ENCODE data around the gene TBC1D8B. TPM values are rescaled to one million over a fixed set of nuclear protein-coding genes. Genes with fewer than 3 reads are reported as not detected.

The TBC1D8B gene
- total RNA-seq, 1 experiment from 2014 or later = 1.0 TPM

DNA sequence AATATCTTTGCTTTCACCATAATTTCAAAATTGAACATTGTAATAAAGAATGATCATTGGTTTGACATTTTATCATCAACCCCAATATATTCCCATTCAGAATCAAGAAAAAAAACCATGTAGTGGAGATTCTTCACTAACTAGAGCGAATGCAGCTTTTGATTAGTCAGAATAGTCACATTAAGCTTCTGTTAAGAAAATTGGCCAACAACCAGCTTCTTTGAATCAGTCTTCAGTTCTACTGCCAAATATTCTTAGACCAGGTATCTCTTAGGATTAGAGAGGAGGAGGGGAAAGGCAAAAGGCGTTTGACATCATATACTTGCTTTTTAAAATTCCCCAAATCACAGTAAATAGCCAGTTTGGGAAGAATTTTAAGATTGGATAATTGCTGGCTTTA lies 22.2 kb upstream of the TBC1D8B start:
- DNase-seq (no peak), ATAC-seq (no peak)
- Histone ChIP-seq H3K4me3 (ENCODE audit: low read length) (no peak overlapping the region), H3K27me3 (ENCODE audit: low read length) (peaks cover 34% of the 10 kb centered on the region), H3K9me3 (ENCODE audit: low read length) (no peaks in the 10 kb centered on the region), H3K4me2 (ENCODE audit: low read length) (no peak overlapping the region), H3K4me1 (ENCODE audit: insufficient read depth, low read length) (no peaks in the 10 kb centered on the region), H4K20me1 (ENCODE audit: low read length) (no peaks in the 10 kb centered on the region), H3K36me3 (ENCODE audit: low read depth, low read length) (no peaks in the 10 kb centered on the region), H3K27ac (ENCODE audit: low read length) (no peak overlapping the region), H3K79me2 (ENCODE audit: low read length) (no peaks in the 10 kb centered on the region), H3K9ac (ENCODE audit: low read length) (no peak overlapping the region), H3K9me2 (replicated peaks; ENCODE audit: low read length) (no peaks in the 10 kb centered on the region), H2AFZ (ENCODE audit: low read length) (no peak overlapping the region), H3F3A (ENCODE audit: low read length, unreplicated experiment) (no peaks in the 10 kb centered on the region)
- ChIA-PET POLR2A (ENCODE audit: unreplicated experiment) (no interaction called here), CTCF (no interaction called here)
- no TSS peak for BruUV-seq (replicated peaks)
- intact Hi-C loops (cut with micrococcal nuclease) = no loop called here
- TF ChIP-seq EZH2 (IDR thresholded peaks at IDR 0.05; ENCODE audit: low read length, unreplicated experiment) (no peak), EZH2phosphoT487 (IDR thresholded peaks at IDR 0.05; ENCODE audit: borderline replicate concordance, low read length) (no peak)
- TF ChIP-seq, protein P1, sequence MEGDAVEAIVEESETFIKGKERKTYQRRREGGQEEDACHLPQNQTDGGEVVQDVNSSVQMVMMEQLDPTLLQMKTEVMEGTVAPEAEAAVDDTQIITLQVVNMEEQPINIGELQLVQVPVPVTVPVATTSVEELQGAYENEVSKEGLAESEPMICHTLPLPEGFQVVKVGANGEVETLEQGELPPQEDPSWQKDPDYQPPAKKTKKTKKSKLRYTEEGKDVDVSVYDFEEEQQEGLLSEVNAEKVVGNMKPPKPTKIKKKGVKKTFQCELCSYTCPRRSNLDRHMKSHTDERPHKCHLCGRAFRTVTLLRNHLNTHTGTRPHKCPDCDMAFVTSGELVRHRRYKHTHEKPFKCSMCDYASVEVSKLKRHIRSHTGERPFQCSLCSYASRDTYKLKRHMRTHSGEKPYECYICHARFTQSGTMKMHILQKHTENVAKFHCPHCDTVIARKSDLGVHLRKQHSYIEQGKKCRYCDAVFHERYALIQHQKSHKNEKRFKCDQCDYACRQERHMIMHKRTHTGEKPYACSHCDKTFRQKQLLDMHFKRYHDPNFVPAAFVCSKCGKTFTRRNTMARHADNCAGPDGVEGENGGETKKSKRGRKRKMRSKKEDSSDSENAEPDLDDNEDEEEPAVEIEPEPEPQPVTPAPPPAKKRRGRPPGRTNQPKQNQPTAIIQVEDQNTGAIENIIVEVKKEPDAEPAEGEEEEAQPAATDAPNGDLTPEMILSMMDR (conservative IDR thresholded peaks at IDR 0.05; ENCODE audit: low read depth, low read length) = no peak

DNA sequence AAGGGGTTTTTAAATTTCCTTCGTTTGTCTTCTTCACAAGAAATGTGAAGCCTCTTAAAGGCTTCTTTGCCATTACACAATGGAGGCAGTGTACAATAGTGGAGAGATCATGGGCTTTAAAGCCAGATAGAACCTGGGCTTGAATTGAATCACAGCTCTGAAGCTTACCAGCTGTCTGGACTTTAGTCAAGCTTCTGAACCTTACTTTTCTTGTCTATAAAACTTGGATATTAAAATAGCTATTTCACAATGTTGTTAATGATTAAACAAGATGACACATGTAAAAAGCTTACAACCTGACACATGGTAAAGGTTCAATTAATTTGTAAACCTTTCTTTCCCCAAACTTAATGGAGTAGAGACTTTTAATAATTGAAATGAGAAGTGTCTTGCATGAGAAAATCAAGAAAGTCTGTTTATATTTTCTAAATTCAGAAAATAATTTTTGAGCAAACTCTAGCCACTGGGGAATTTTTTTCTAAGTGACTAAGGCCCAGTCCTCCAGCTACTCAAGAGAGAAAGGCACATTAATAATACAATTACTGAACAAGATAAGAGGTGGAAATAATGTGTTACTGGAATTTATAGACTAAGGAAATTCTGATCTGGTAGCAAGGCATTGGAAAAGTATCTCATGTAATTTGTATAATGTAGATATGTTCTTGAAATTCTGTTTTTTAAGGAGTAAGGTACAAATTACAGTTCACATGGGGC lies 21.7 kb upstream of the TBC1D8B start:
- ChIA-PET POLR2A (ENCODE audit: unreplicated experiment) (no interaction called here), CTCF (no interaction called here)
- no peak for ATAC-seq
- H3K4me1 ChIP-seq (ENCODE audit: insufficient read depth, low read length) = no peaks in the 10 kb centered on the region
- no peaks in the 10 kb centered on the region for H3K36me3 ChIP-seq (ENCODE audit: low read depth, low read length)
- no peak for DNase-seq
- no peaks in the 10 kb centered on the region for H4K20me1 ChIP-seq (ENCODE audit: low read length)
- H3K9ac ChIP-seq (ENCODE audit: low read length) = no peak overlapping the region
- BruUV-seq (replicated peaks) = no TSS peak
- intact Hi-C loops (cut with micrococcal nuclease) = no loop called here
- H3K9me2 ChIP-seq (replicated peaks; ENCODE audit: low read length) = no peaks in the 10 kb centered on the region
- no peak for TF ChIP-seq EZH2 (IDR thresholded peaks at IDR 0.05; ENCODE audit: low read length, unreplicated experiment)
- H3K27me3 ChIP-seq (ENCODE audit: low read length) = peaks cover 39% of the 10 kb centered on the region
- no peaks in the 10 kb centered on the region for H3K79me2 ChIP-seq (ENCODE audit: low read length)
- no peaks in the 10 kb centered on the region for H3F3A ChIP-seq (ENCODE audit: low read length, unreplicated experiment)
- H3K27ac ChIP-seq (ENCODE audit: low read length) = no peak overlapping the region
- H3K9me3 ChIP-seq (ENCODE audit: low read length) = no peaks in the 10 kb centered on the region
- no peak overlapping the region for H3K4me2 ChIP-seq (ENCODE audit: low read length)
- no peak overlapping the region for H2AFZ ChIP-seq (ENCODE audit: low read length)
- no peak overlapping the region for H3K4me3 ChIP-seq (ENCODE audit: low read length)

DNA sequence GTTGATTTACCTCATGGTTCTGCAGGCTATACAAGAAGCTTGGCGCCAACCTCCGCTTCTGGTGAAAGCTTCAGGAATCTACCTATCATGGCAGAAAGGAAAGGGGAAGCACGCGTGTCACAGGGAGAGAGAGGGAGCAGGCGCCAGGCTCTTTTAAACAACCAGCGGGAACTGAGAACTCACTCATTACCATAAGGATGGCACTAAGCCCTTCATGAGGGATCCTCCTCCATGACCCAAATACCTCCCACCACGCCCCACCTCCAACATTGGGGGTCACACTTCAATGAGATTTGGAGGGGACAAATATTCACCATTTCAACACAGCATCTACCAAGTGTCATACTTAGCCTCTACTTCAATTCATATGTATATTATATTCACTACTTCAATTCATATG lies 18.8 kb upstream of the TBC1D8B start:
- peaks cover 52% of the 10 kb centered on the region for H3K27me3 ChIP-seq (ENCODE audit: low read length)
- H2AFZ ChIP-seq (ENCODE audit: low read length) = no peak overlapping the region
- no peaks in the 10 kb centered on the region for H3K36me3 ChIP-seq (ENCODE audit: low read depth, low read length)
- H3K9me3 ChIP-seq (ENCODE audit: low read length) = no peaks in the 10 kb centered on the region
- TF ChIP-seq, protein P1 (conservative IDR thresholded peaks at IDR 0.05; ENCODE audit: low read depth, low read length) = no peak
- TF ChIP-seq EZH2 (IDR thresholded peaks at IDR 0.05; ENCODE audit: low read length, unreplicated experiment) (no peak), EZH2phosphoT487 (IDR thresholded peaks at IDR 0.05; ENCODE audit: borderline replicate concordance, low read length) (no peak)
- H3K9ac ChIP-seq (ENCODE audit: low read length) = no peak overlapping the region
- H4K20me1 ChIP-seq (ENCODE audit: low read length) = no peaks in the 10 kb centered on the region
- no peak for DNase-seq
- no peaks in the 10 kb centered on the region for H3K9me2 ChIP-seq (replicated peaks; ENCODE audit: low read length)
- POLR2A ChIA-PET (ENCODE audit: unreplicated experiment) = no interaction called here
- no peak for ATAC-seq
- no peak overlapping the region for H3K4me3 ChIP-seq (ENCODE audit: low read length)
- no peak overlapping the region for H3K27ac ChIP-seq (ENCODE audit: low read length)
- H3K4me2 ChIP-seq (ENCODE audit: low read length) = no peak overlapping the region
- H3K4me1 ChIP-seq (ENCODE audit: insufficient read depth, low read length) = no peaks in the 10 kb centered on the region
- H3K79me2 ChIP-seq (ENCODE audit: low read length) = no peaks in the 10 kb centered on the region
- CTCF ChIA-PET = no interaction called here
- intact Hi-C loops (cut with micrococcal nuclease) = no loop called here
- no peaks in the 10 kb centered on the region for H3F3A ChIP-seq (ENCODE audit: low read length, unreplicated experiment)
- BruUV-seq (replicated peaks) = no TSS peak

Measured in PC-3 (cell line).